ENCODE results near the gene MORN1. TPM values are rescaled to one million over a fixed set of nuclear protein-coding genes. Genes with fewer than 3 reads are reported as not detected.

MORN1 gene
- total and polyA plus RNA-seq, 2 experiments from 2014 or later: 4.8 to 11.1 TPM

DNA sequence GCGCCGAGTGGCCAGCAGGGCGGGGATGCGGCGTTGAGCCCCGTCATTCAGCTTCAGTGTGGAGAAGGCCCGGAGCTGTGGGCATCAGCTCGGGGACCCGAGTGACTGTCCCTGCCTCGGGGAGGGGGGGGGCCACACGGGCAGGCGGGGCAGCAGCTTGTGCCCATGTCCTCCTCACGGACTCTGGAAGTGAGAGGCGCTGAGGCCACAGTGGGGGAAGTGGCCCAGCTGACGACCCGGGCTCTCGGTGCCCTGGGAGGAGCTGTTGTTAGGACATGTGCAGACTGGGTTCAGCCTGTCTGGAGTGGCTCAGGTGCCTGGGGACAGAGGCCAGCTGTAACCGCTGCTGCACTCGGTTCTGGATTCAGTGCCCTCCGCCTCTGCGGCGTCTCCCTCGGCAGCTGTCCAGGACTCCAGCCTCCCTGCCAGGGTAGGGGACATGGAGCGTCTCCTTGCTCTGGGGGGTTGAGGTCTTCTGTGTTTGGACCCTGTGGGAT lies 92.2 kb downstream of the MORN1 start:
- no peaks in the 10 kb centered on the region for H3F3A ChIP-seq (replicated peaks; ENCODE audit: low read depth)
- no peak overlapping the region for H2AFZ ChIP-seq
- H3K9me3 Mint-ChIP-seq: no peaks in the 10 kb centered on the region
- H3K27me3 ChIP-seq (ENCODE audit: insufficient read depth): no peaks in the 10 kb centered on the region
- H3K4me2 ChIP-seq: no peak overlapping the region
- peaks cover 8% of the 10 kb centered on the region; the same call in 1 of the 3 replicates for H3K36me3 Mint-ChIP-seq (ENCODE audit: low read depth)
- no peaks in the 10 kb centered on the region for H3K36me3 ChIP-seq (ENCODE audit: insufficient read depth)
- peaks cover 35% of the 10 kb centered on the region; the same call in 1 of the 2 replicates for H4K20me1 ChIP-seq (replicated peaks; ENCODE audit: insufficient read depth)
- peak overlapping the region; percentile 52 for H3K27ac Mint-ChIP-seq
- no peaks in the 10 kb centered on the region for H3K9me2 ChIP-seq (ENCODE audit: insufficient read depth)
- H3K4me3 Mint-ChIP-seq: no peak overlapping the region
- TF ChIP-seq EZH2phosphoT487 (IDR thresholded peaks at IDR 0.05; ENCODE audit: unreplicated experiment): no peak
- no peak for TF ChIP-seq CREB1 (CRISPR knock-in tag; IDR thresholded peaks at IDR 0.05; ENCODE audit: low read depth)
- TF ChIP-seq, protein P1, sequence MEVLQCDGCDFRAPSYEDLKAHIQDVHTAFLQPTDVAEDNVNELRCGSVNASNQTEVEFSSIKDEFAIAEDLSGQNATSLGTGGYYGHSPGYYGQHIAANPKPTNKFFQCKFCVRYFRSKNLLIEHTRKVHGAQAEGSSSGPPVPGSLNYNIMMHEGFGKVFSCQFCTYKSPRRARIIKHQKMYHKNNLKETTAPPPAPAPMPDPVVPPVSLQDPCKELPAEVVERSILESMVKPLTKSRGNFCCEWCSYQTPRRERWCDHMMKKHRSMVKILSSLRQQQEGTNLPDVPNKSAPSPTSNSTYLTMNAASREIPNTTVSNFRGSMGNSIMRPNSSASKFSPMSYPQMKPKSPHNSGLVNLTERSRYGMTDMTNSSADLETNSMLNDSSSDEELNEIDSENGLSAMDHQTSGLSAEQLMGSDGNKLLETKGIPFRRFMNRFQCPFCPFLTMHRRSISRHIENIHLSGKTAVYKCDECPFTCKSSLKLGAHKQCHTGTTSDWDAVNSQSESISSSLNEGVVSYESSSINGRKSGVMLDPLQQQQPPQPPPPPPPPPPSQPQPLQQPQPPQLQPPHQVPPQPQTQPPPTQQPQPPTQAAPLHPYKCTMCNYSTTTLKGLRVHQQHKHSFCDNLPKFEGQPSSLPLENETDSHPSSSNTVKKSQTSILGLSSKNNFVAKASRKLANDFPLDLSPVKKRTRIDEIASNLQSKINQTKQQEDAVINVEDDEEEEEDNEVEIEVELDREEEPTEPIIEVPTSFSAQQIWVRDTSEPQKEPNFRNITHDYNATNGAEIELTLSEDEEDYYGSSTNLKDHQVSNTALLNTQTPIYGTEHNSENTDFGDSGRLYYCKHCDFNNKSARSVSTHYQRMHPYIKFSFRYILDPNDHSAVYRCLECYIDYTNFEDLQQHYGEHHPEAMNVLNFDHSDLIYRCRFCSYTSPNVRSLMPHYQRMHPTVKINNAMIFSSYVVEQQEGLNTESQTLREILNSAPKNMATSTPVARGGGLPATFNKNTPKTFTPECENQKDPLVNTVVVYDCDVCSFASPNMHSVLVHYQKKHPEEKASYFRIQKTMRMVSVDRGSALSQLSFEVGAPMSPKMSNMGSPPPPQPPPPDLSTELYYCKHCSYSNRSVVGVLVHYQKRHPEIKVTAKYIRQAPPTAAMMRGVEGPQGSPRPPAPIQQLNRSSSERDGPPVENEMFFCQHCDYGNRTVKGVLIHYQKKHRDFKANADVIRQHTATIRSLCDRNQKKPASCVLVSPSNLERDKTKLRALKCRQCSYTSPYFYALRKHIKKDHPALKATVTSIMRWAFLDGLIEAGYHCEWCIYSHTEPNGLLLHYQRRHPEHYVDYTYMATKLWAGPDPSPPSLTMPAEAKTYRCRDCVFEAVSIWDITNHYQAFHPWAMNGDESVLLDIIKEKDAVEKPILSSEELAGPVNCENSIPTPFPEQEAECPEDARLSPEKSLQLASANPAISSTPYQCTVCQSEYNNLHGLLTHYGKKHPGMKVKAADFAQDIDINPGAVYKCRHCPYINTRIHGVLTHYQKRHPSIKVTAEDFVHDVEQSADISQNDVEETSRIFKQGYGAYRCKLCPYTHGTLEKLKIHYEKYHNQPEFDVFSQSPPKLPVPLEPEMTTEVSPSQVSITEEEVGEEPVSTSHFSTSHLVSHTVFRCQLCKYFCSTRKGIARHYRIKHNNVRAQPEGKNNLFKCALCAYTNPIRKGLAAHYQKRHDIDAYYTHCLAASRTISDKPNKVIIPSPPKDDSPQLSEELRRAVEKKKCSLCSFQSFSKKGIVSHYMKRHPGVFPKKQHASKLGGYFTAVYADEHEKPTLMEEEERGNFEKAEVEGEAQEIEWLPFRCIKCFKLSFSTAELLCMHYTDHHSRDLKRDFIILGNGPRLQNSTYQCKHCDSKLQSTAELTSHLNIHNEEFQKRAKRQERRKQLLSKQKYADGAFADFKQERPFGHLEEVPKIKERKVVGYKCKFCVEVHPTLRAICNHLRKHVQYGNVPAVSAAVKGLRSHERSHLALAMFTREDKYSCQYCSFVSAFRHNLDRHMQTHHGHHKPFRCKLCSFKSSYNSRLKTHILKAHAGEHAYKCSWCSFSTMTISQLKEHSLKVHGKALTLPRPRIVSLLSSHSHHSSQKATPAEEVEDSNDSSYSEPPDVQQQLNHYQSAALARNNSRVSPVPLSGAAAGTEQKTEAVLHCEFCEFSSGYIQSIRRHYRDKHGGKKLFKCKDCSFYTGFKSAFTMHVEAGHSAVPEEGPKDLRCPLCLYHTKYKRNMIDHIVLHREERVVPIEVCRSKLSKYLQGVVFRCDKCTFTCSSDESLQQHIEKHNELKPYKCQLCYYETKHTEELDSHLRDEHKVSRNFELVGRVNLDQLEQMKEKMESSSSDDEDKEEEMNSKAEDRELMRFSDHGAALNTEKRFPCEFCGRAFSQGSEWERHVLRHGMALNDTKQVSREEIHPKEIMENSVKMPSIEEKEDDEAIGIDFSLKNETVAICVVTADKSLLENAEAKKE (CRISPR knock-in tag; IDR thresholded peaks at IDR 0.05): no peak
- no peak for TF ChIP-seq NANOG (IDR thresholded peaks at IDR 0.05; ENCODE audit: borderline replicate concordance)
- TF ChIP-seq, protein P2, sequence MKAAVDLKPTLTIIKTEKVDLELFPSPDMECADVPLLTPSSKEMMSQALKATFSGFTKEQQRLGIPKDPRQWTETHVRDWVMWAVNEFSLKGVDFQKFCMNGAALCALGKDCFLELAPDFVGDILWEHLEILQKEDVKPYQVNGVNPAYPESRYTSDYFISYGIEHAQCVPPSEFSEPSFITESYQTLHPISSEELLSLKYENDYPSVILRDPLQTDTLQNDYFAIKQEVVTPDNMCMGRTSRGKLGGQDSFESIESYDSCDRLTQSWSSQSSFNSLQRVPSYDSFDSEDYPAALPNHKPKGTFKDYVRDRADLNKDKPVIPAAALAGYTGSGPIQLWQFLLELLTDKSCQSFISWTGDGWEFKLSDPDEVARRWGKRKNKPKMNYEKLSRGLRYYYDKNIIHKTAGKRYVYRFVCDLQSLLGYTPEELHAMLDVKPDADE (IDR thresholded peaks at IDR 0.05): no peak
- TF ChIP-seq STAT1 (IDR thresholded peaks at IDR 0.05; ENCODE audit: unreplicated experiment): no peak
- ATAC-seq (no peak; the same call in 2 of the 3 replicates), DNase-seq (ENCODE audit: low spot score) (no peak)
- H3K4me3 ChIP-seq: no peak overlapping the region
- peaks cover 22% of the 10 kb centered on the region for H3K27me3 Mint-ChIP-seq (ENCODE audit: insufficient read depth, low read depth, poor library complexity)
- H3K79me2 ChIP-seq (replicated peaks; ENCODE audit: insufficient read depth): peaks cover 86% of the 10 kb centered on the region
- H3K4me1 Mint-ChIP-seq: peaks cover 3% of the 10 kb centered on the region; the same call in 2 of the 3 replicates
- H3K4me1 ChIP-seq (ENCODE audit: insufficient read depth): no peaks in the 10 kb centered on the region
- no peak overlapping the region for H3K27ac ChIP-seq (ENCODE audit: low read depth)

Measured in GM23338 (cell line).